Common myeloid progenitor, CD34-positive (primary cell): ENCODE data around the gene CYB5A.

ENCODE experiments used
- CTCF ChIA-PET: fragments of 350-600 bp; sonication (Branson Sonifier 250); formaldehyde crosslinking; loops from one replicate; lab custom pipeline; 2021; ENCODE audit warnings: antibody characterized with exemption; lab: Charles Lee
- POLR2A ChIA-PET: fragments of 350-600 bp; sonication (Branson Sonifier 250); formaldehyde crosslinking; loops from one replicate; lab custom pipeline; 2021; ENCODE audit warnings: antibody characterized with exemption; lab: Charles Lee
- DNase-seq, 3 donors: peaks; one replicate each; pipeline versions ENCODE4 v3.0.0 to v3.0.0-alpha.2; 2013
- H3K27ac ChIP-seq, 2 experiments: 1 replicate in 1 of 2; 2 replicates in 1 of 2; pipeline ENCODE4 v1.7.0; 2013; ENCODE audit warnings: inconsistent platforms in 2 of 2, low read length in 2 of 2, mild to moderate bottlenecking in 2 of 2, low read depth in 1 of 2, moderate library complexity in 1 of 2; ENCODE audit not compliant: severe bottlenecking in 2 of 2, insufficient read depth in 1 of 2, poor library complexity in 1 of 2
- H3K27me3 ChIP-seq, 5 experiments: replicated peaks in 2 of 5; 1 replicate in 3 of 5; 2 replicates in 2 of 5; pipeline versions ENCODE4 v1.6.1 to v1.7.0; 2013; ENCODE audit warnings: low read length in 4 of 5, mild to moderate bottlenecking in 2 of 5, moderate library complexity in 2 of 5, inconsistent platforms in 1 of 5; ENCODE audit not compliant: insufficient read depth in 5 of 5, control insufficient read depth in 4 of 5
- H3K36me3 ChIP-seq, 4 experiments: 1 replicate in 2 of 4; 2 replicates in 2 of 4; pipeline versions ENCODE4 v1.6.1 to v1.7.0; 2013; ENCODE audit warnings: low read length in 3 of 4, control low read depth in 1 of 4, mild to moderate bottlenecking in 1 of 4; ENCODE audit not compliant: control insufficient read depth in 4 of 4, insufficient read depth in 4 of 4
- H3K4me1 ChIP-seq, 4 experiments: 1 replicate in 3 of 4; 2 replicates in 1 of 4; pipeline versions ENCODE4 v1.6.1 to v1.7.1; 2013; ENCODE audit warnings: low read length in 3 of 4, mild to moderate bottlenecking in 3 of 4, control low read depth in 1 of 4, inconsistent platforms in 1 of 4, moderate library complexity in 1 of 4; ENCODE audit not compliant: control insufficient read depth in 4 of 4, insufficient read depth in 4 of 4; ENCODE audit errors: control extremely low read depth in 1 of 4
- H3K4me3 ChIP-seq, 7 experiments: 1 replicate in 4 of 7; 2 replicates in 3 of 7; pipeline versions ENCODE4 v1.5.1 to v1.7.0; 2013; ENCODE audit warnings: mild to moderate bottlenecking in 7 of 7, low read length in 6 of 7, moderate library complexity in 6 of 7, inconsistent platforms in 2 of 7, low read depth in 2 of 7, control low read depth in 1 of 7; ENCODE audit not compliant: insufficient read depth in 4 of 7, control insufficient read depth in 1 of 7; ENCODE audit errors: extremely low read depth in 1 of 7
- H3K9me3 ChIP-seq, 5 experiments: 1 replicate in 4 of 5; 2 replicates in 1 of 5; pipeline versions ENCODE4 v1.6.1 to v1.7.1; 2013; ENCODE audit warnings: low read length in 4 of 5, mild to moderate bottlenecking in 2 of 5, inconsistent platforms in 1 of 5, low read depth in 1 of 5, moderate library complexity in 1 of 5; ENCODE audit not compliant: control insufficient read depth in 4 of 5, insufficient read depth in 2 of 5; ENCODE audit errors: control extremely low read depth in 1 of 5
- WGBS: methylation state at CpG from one replicate; pipeline ENCODE4 v1.1.5; 2013; ENCODE audit not compliant: insufficient coverage; 5-methylcytosine and 5-hydroxymethylcytosine counted together

CYB5A gene

GRCh38 chr18:74225193-74225840, 66.4 kb downstream of the CYB5A start:
- Histone ChIP-seq H3K4me3 (no peak overlapping the region), H3K9me3 (no peaks in the 10 kb centered on the region), H3K4me1 (no peaks in the 10 kb centered on the region), H3K36me3 (no peaks in the 10 kb centered on the region), H3K27me3 (no peaks in the 10 kb centered on the region), H3K27ac (no peak overlapping the region)
- WGBS = 82% methylated on average over 5 of the region's 5 CpGs
- ChIA-PET POLR2A (no interaction called here), CTCF (no interaction called here)
- DNase-seq = no peak

GRCh38 chr18:74222710-74223494, 68.9 kb downstream of the CYB5A start:
- no peaks in the 10 kb centered on the region for H3K27me3 ChIP-seq
- POLR2A ChIA-PET = no interaction called here
- H3K9me3 ChIP-seq = no peaks in the 10 kb centered on the region
- 93% methylated on average over 5 of the region's 7 CpGs for WGBS
- H3K36me3 ChIP-seq = no peaks in the 10 kb centered on the region
- no peak overlapping the region for H3K4me3 ChIP-seq
- H3K4me1 ChIP-seq = no peaks in the 10 kb centered on the region
- DNase-seq = no peak
- CTCF ChIA-PET = no interaction called here
- H3K27ac ChIP-seq = no peak overlapping the region

GRCh38 chr18:74221081-74221480, 70.7 kb downstream of the CYB5A start:
- Histone ChIP-seq H3K36me3 (no peaks in the 10 kb centered on the region), H3K27me3 (no peaks in the 10 kb centered on the region), H3K9me3 (no peaks in the 10 kb centered on the region), H3K4me3 (no peak overlapping the region), H3K27ac (no peak overlapping the region), H3K4me1 (no peaks in the 10 kb centered on the region)
- CTCF ChIA-PET = no interaction called here
- WGBS = 94% methylated on average over 8 of the region's 9 CpGs
- POLR2A ChIA-PET = no interaction called here
- no peak for DNase-seq

GRCh38 chr18:74219056-74219455, 72.7 kb downstream of the CYB5A start:
- Histone ChIP-seq H3K4me3 (no peak overlapping the region), H3K9me3 (no peaks in the 10 kb centered on the region), H3K36me3 (no peaks in the 10 kb centered on the region), H3K27me3 (peaks cover 0 to 2% (median 0%) of the 10 kb centered on the region in 5 experiments), H3K4me1 (no peaks in the 10 kb centered on the region), H3K27ac (no peak overlapping the region)
- WGBS = 100% methylated on average over 2 of the region's 10 CpGs
- CTCF ChIA-PET = no interaction called here
- DNase-seq = no peak
- POLR2A ChIA-PET = no interaction called here

GRCh38 chr18:74217476-74218143, 74.2 kb downstream of the CYB5A start:
- ChIA-PET CTCF (interaction anchor here (1.5 kb wide), 1 partner anchor 125 kb away, joined by 4 read pairs; no protein-coding TSS in a partner anchor), POLR2A (no interaction called here)
- H3K4me3 ChIP-seq = no peak overlapping the region
- H3K36me3 ChIP-seq = no peaks in the 10 kb centered on the region
- DNase-seq = no peak
- peaks cover 0 to 3% (median 0%) of the 10 kb centered on the region in 5 experiments for H3K27me3 ChIP-seq
- H3K27ac ChIP-seq = no peak overlapping the region
- no peaks in the 10 kb centered on the region for H3K9me3 ChIP-seq
- WGBS = 91% methylated on average over 5 of the region's 7 CpGs
- no peaks in the 10 kb centered on the region for H3K4me1 ChIP-seq

- ChIA-PET CTCF (interaction anchor here (1.5 kb wide), 1 partner anchor 125 kb away, joined by 4 read pairs; no protein-coding TSS in a partner anchor), POLR2A (interaction anchor here (0.7 kb wide), 1 partner anchor 181 kb away, joined by 3 read pairs; no protein-coding TSS in a partner anchor)
- no peak overlapping the region for H3K27ac ChIP-seq
- WGBS = 80% methylated on average over 1 of the region's 3 CpGs
- H3K4me3 ChIP-seq = no peak overlapping the region
- no peaks in the 10 kb centered on the region for H3K9me3 ChIP-seq
- H3K4me1 ChIP-seq = no peaks in the 10 kb centered on the region
- no peak for DNase-seq
- H3K27me3 ChIP-seq = peaks cover 0 to 3% (median 0%) of the 10 kb centered on the region in 5 experiments
- H3K36me3 ChIP-seq = no peaks in the 10 kb centered on the region
Measured at GRCh38 chr18:74216661-74217110, 75.1 kb downstream of the CYB5A start.
